ENCODE results near the gene CDH3. TPM values are rescaled to one million over a fixed set of nuclear protein-coding genes. Genes with fewer than 3 reads are reported as not detected.
A peak's percentile ranks its signal among the peaks of the same experiment; 100 is the strongest.

CDH3 gene
- total and polyA plus RNA-seq, 2 of the 13 experiments (the other 11 are each of a cell fraction or from before 2014, with no cell fraction given), result 0.11 TPM; not detected in 1

DNA sequence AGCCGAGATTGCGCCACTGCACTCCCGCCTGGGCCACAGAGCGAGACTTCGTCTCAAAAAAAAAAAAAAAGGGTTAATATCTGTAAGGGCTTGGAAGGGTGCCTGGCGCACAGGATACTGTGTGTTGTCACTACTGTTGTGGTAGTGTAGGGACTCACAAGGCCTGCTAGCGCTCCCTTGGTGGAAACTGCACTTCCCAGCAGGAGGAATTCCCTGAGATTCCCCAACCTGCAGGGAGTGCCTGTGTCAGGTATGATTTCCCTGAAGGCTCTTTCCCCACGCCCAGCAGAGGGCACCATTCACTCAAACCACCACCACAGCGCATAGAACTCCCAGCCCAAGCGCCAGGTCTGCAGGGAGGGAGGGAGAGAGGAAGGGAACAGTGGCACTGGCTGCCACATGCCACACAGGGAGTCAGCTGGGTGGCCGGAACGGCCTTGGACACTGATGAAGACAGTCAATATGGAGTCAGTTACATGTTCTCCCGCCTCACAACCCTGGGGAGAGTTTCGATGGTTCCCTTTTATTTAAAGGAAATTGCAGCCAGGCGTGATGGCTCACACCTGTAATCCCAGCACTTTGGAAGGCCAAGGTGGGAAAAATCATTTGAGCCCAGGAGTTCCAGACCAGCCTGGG is 59.2 kb downstream of the CDH3 start (continued):
- peak; percentile 31; the same call in 1 of the 2 replicates for TF ChIP-seq NR2C2 (CRISPR knock-in tag; IDR thresholded peaks at IDR 0.05; ENCODE audit: borderline replicate concordance)
- TF ChIP-seq ZNF512 (CRISPR knock-in tag; IDR thresholded peaks at IDR 0.05), result no peak
- TF ChIP-seq POLR2AphosphoS2 (IDR thresholded peaks at IDR 0.05; ENCODE audit: low read depth, low read length), result no peak
- TF ChIP-seq ZNF24 (IDR thresholded peaks at IDR 0.05), result no peak
- no peak; the same call in 1 of the 2 replicates for TF ChIP-seq ZNF224 (CRISPR knock-in tag; IDR thresholded peaks at IDR 0.05)
- TF ChIP-seq ZBTB34 (CRISPR knock-in tag; IDR thresholded peaks at IDR 0.05), result no peak
- TF ChIP-seq TCF12 (IDR thresholded peaks at IDR 0.05), result no peak
- TF ChIP-seq TCF12 (CRISPR knock-in tag; IDR thresholded peaks at IDR 0.05), result no peak
- peak; percentile 68; the same call in 1 of the 2 replicates for TF ChIP-seq ZNF652 (CRISPR knock-in tag; IDR thresholded peaks at IDR 0.05; ENCODE audit: borderline replicate concordance, low read depth)
- TF ChIP-seq TGIF2 (CRISPR knock-in tag; IDR thresholded peaks at IDR 0.05), result peak; percentile 54; the same call in 1 of the 2 replicates
- TF ChIP-seq ZNF670 (CRISPR knock-in tag; IDR thresholded peaks at IDR 0.05; ENCODE audit: borderline replicate concordance), result no peak
- TF ChIP-seq BRCA1 (CRISPR knock-in tag; IDR thresholded peaks at IDR 0.05), result no peak
- TF ChIP-seq MATR3 (CRISPR knock-in tag; IDR thresholded peaks at IDR 0.05), result no peak
- TF ChIP-seq ZNF484 (CRISPR knock-in tag; IDR thresholded peaks at IDR 0.05; ENCODE audit: borderline replicate concordance, low read depth), result no peak
- TF ChIP-seq ZNF703 (CRISPR knock-in tag; IDR thresholded peaks at IDR 0.05; ENCODE audit: borderline replicate concordance), result no peak
- no peak for TF ChIP-seq MLLT10 (CRISPR knock-in tag; IDR thresholded peaks at IDR 0.05)
- no peak for TF ChIP-seq ATF1 (CRISPR knock-in tag; IDR thresholded peaks at IDR 0.05)
- no peak for TF ChIP-seq IKZF4 (CRISPR knock-in tag; IDR thresholded peaks at IDR 0.05; ENCODE audit: borderline replicate concordance, low read depth, not compliant biosample characterization)
- TF ChIP-seq CBX1 (IDR thresholded peaks at IDR 0.05; ENCODE audit: low read depth), result no peak
- TF ChIP-seq PLRG1 (conservative IDR thresholded peaks at IDR 0.05), result no peak
- TF ChIP-seq NR2F6 (IDR thresholded peaks at IDR 0.05), result no peak
- TF ChIP-seq NR2F6 (CRISPR knock-in tag; IDR thresholded peaks at IDR 0.05), result peak; percentile 62; the same call in 1 of the 2 replicates
- TF ChIP-seq ZNF432 (CRISPR knock-in tag; IDR thresholded peaks at IDR 0.05; ENCODE audit: borderline replicate concordance), result no peak
- no peak for TF ChIP-seq ZNF3 (CRISPR knock-in tag; IDR thresholded peaks at IDR 0.05)
- TF ChIP-seq, protein P1, sequence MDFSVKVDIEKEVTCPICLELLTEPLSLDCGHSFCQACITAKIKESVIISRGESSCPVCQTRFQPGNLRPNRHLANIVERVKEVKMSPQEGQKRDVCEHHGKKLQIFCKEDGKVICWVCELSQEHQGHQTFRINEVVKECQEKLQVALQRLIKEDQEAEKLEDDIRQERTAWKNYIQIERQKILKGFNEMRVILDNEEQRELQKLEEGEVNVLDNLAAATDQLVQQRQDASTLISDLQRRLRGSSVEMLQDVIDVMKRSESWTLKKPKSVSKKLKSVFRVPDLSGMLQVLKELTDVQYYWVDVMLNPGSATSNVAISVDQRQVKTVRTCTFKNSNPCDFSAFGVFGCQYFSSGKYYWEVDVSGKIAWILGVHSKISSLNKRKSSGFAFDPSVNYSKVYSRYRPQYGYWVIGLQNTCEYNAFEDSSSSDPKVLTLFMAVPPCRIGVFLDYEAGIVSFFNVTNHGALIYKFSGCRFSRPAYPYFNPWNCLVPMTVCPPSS (IDR thresholded peaks at IDR 0.05), result no peak
- no peak for TF ChIP-seq ZNF530 (CRISPR knock-in tag; IDR thresholded peaks at IDR 0.05; ENCODE audit: low read depth)
- no peak for TF ChIP-seq NFYB (CRISPR knock-in tag; IDR thresholded peaks at IDR 0.05)
- no peak for TF ChIP-seq ATF5 (CRISPR knock-in tag; IDR thresholded peaks at IDR 0.05; ENCODE audit: low read depth)
- peak; percentile 38; the same call in 1 of the 2 replicates for TF ChIP-seq NFKB2 (CRISPR knock-in tag; IDR thresholded peaks at IDR 0.05; ENCODE audit: borderline replicate concordance)
- no peak for TF ChIP-seq ZNF136 (CRISPR knock-in tag; IDR thresholded peaks at IDR 0.05; ENCODE audit: low read depth)
